Fibroblast of skin of left quadriceps (primary cell): Measurements from ENCODE around the gene COL18A1.

Source experiments
- DNase-seq, 2 experiments: peaks; one replicate each; pipeline ENCODE4 v3.0.0-alpha.2; 2013; ENCODE audit warnings: low read depth in 2 of 2

Gene COL18A1

DNA sequence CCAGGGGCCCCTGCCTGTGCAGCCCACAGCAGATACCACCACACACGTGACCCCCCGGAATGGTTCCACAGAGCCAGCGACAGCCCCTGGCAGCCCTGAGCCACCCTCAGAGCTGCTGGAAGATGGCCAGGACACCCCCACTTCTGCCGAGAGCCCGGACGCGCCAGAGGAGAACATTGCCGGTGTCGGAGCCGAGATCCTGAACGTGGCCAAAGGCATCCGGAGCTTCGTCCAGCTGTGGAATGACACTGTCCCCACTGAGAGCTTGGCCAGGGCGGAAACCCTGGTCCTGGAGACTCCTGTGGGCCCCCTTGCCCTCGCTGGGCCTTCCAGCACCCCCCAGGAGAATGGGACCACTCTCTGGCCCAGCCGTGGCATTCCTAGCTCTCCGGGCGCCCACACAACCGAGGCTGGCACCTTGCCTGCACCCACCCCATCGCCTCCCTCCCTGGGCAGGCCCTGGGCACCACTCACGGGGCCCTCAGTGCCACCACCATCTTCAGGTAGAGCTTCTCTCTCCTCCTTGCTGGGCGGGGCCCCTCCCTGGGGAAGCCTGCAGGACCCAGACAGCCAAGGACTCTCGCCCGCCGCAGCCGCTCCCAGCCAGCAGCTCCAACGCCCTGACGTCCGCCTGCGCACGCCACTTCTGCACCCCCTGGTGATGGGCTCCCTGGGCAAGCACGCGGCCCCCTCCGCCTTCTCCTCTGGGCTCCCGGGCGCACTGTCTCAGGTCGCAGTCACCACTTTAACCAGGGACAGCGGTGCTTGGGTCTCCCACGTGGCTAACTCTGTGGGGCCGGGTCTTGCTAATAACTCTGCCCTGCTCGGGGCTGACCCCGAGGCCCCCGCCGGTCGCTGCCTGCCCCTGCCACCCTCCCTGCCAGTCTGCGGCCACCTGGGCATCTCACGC is 51.0 kb downstream of the COL18A1 start:
- no peak for DNase-seq

- DNase-seq, result no peak
These were observed 51.7 kb downstream of the COL18A1 start for GRCh38 chr21:45456584-45457160.

DNA sequence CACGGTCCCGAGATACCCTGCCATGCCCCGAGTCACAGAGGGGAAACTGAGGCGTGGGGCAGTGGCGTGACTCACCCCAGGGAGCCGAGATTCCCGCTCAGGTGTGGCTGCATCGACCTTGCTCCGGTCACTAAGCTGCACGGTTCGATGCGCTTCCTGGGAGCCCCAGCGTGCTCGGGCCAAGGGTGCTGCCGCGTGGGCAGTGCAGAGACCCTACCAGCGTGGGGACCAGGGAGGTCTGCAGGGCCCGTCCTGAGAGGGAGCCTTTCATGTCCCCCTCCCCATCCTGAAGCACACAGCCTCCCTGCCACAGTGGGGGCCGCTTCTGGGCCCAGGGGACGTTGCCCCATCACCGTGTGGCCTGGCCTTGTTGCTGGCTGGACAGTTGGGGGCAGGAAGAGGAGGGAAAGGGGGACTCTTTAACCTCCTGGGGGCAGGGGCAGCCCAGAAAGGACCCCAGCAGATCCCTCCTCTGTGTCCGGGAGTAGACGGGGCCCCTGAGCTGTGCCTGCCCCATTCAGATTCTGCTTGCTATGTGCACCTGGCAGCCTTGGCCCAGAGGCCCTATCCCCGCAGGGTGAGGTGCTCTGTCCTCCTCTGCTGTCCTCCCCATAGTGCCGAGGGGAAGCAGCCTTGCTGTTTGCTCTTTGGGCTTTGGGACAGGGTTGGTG is 52.3 kb downstream of the COL18A1 start:
- no peak for DNase-seq

DNA sequence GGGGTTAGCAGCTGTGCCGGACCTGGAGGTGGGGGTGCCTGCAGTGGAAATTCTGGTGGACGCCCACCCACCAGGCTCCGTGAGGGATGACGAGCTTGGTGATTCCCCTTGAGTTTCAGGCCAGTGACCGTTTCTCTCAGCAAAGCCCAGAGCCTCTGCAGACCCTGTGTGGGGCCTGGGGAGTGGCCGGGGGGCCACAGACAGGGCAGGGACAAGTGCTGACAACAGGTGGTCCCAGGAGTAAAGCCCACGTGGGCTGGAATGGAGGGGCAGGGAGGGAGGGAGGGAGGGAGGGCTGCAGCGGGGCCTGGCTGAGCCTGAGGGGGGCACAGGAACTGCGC is 52.8 kb downstream of the COL18A1 start:
- DNase-seq, result no peak

DNA sequence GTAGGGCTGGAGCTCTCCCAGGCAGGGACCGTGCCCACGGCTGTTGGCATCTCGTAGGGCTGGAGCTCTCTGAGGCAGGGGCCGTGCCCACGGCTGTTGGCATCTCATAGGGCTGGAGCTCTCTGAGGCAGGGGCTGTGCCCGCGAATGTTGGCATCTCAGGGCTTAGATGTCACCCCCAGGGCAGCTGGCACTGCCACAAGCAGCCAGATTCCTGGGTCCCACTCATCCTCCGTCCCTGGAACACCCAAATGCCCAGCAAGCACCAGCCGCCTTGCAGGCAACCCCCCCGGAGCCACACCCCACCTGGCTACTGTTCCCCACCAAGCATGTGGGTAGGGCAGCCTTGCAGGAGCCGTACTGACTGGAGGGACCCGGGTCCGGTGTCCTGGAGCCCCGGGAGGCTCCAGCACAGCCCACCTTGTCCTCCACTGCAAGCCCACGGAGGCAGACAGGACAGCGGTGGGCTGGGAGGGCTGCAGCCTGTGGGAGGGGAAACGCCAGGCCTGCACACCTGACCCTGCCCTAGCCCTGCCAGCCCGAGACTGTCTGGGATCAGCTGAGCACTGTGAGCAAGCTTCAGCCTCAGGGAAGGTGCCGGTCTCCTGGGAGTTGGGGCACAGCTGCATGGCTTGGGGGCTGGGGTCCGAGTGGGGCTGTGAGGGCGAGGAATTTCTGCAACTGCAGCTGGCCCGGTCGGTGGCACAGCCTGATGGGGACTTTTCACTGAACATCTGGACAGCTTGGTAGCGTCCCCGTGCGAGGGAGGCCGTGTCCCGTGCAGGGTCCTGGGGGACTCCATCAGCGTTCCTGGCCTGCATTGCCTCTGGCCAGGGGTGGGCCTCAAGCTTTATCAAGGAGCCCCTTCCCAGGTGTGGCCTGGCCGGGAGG is 53.6 kb downstream of the COL18A1 start:
- no peak for DNase-seq

- no peak for DNase-seq
These were observed 54.4 kb downstream of the COL18A1 start for GRCh38 chr21:45459171-45460010.

DNA sequence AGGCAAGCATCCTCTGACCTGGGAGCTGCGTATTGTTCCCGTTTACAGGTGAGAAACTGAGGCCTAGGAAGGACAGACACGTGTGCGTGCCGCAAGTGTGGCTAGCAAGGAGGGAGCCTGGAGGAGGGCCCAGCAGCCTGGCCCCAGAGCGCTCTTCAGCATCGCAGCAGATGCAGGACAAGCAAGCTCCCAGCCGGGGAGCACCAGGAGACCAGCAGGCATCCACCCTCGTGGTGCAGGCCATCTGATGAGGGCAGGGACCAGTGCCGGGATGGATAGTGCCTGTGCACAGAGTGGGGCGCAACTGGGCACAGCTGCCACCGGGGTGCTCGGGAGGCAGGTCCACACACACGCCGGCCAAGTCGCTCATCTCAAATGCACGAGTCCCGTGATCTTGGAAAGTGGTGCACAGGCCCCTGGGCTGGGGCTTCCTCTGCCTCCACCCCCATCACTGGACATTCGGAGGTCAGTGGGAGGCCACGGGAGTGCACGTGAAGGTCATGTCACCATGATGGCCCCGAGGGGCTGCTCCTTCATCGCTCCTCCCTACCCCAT is 55.1 kb downstream of the COL18A1 start:
- DNase-seq, result no peak

GRCh38 chr21:45460611-45461368 is 55.8 kb downstream of the COL18A1 start:
- peak; percentile 63 for DNase-seq

DNA sequence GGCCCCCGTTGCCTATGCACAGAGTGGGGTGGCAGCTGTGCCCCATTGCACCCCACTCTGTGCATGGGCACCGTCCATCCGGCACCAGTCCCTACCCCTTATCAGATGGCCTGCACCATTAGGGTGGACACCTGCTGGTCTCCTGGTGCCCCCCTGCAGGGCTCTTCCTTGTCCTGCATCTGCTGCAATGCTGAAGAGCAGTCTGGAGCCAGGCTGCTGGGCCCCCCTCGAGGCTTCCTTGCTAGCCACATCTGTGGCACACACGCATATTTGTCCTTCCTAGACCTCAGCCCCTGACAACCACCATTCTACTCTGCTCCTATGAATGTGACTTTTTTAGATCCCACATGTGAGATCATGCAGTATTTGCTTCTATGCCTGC is 56.4 kb downstream of the COL18A1 start:
- DNase-seq, result no peak

DNA sequence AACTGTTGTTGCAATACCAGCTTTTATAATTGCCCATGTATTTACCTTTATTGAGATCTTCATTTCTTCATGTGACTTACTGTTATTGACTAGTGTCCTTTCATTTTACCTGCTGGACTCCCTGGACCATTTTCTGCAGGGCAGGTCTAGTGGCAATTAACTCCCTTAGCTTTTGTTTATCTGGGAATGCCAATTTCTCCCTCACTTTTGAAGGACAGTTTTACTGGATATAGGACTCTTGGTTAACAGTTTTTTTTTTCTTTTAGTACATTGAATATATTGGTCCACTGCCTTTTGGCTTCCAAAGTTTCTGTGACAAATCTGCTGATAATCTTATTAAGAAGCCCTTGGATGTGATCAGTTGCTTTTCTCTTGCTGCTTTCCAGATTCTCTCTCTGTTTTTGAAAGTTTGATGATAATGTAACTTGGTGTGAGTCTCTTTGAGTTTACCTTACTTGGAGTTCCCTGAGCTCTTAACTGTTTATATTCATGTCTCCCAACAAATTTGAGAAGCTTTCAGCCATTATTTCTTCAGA is 56.9 kb downstream of the COL18A1 start:
- no peak for DNase-seq

- DNase-seq, result no peak
These were observed 58.9 kb downstream of the COL18A1 start for GRCh38 chr21:45463871-45464270.

GRCh38 chr21:45464309-45464708 is 59.3 kb downstream of the COL18A1 start:
- no peak for DNase-seq

DNA sequence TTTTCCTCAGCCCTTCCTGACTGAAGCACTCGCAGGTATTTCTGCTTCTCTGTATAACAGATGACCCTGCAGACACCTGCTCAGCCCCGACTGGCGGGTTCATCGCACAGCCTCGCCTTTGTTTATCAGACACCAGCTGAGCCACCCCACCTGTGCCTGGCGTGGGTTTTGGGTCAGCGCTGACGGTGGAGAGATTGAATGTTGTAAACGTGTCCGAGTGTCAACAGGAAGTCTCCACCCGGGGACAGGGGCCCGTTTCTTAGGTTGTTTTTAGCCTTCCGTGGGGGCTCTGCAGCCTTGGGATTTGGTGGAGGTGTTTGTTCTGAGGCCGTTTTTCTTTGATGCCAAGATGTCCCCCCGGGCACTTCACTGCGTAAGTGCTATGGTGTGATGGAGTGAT is 60.1 kb downstream of the COL18A1 start:
- DNase-seq, result no peak

DNA sequence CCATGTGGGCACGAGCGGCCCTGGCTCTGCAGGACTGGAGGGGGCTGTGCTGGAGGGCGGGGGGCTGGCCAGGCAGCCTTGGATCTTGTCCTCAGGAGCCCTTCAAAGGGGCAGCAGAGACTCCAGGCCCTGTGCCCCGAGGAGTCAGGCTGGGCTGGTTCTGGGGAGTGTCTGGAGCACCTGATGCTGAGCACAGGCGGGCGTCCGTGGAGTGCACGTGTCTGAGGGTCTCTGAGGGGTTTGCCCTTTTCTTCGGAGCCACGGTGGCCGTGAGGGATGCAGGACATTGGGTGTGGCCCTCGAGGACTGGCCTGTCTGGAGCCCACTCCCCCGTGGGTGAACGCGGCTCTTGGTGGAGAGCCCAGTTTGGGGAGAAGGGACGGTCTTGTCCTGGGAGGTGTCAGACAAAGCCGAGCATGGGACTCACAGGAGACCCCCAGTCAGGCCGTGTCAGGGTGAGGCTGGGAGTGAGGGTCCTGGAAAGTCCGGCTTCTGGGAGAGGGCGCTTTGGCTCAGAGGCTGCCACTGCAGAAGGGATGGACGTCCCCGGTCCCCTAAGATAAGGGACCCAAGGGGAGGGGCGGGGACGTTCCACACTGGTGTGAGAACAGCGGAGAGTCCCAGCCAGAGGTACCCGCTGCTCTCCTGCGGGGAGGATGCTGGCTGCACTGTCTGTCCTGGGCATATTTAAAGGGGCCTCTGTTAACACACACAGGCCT is 60.8 kb downstream of the COL18A1 start:
- DNase-seq, result no peak

DNA sequence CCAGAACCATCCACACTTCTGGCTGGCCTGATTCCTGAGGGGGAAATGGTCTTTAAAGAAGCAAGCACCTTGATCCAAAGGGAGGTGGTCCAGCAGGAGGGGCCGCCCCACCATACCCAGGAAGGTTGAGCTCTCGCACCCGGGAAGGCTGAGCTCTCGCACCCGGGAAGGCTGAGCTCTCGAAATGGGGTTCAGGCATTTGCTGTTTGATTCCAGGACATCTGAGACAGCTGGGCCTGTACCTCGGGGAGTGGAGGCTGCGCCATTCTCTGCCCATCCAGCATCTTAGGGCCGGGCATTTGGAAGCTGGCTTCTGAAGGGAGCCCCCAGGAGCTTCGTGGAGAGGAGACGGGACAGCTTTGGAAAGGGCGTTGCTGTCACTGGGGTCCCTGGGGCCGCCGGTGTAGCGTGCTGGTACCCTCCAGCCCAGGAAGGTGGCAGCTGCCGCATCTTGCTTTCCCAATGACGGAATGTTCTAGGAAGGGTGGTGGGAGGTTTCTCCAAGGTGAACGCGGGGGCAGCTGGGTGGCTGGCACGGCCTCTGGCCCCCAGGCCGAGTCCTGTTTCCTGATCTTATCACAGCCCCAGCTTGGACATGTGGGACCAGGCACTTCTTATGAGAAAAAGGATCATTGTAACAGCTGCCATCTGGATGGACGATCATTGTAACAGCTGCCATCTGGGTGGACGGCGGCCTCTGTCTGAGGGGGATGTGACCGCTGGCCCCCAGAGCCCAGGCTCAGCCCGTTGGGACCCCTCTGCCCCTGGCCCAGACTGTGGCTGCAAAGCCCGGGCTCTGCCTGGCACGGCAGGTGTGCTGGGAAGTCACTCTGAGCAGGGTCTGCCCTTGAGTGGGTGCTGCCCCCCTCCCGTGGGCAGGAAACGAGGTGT is 61.6 kb downstream of the COL18A1 start:
- DNase-seq, result no peak

DNA sequence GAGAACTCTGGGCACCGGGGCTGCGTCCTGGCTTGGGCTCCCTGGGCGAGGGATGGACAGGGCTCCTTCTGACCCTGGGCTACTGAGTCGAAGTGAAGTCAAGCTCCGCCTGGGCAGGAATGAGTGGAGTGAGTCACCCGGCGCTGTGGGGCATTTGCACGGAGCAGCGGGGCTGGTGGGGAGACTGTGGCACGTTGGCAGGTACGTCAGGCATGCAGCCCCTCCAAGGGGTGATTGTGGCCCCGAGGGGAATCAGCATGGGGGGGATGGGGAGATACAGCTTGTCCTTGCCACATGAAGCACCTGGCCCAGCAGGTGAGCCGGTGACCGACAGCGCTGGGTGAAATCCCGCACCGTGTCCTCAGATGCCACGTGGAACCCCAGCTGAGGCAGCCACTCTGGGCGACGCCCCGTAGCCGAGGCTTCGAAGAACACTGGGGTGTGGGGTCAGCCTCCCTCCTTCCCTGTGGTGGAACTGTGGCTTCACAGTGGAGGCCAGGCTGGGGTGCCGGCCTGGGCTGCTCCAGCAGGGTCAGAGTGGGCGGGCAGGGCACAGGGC is 62.3 kb downstream of the COL18A1 start:
- DNase-seq, result no peak

DNA sequence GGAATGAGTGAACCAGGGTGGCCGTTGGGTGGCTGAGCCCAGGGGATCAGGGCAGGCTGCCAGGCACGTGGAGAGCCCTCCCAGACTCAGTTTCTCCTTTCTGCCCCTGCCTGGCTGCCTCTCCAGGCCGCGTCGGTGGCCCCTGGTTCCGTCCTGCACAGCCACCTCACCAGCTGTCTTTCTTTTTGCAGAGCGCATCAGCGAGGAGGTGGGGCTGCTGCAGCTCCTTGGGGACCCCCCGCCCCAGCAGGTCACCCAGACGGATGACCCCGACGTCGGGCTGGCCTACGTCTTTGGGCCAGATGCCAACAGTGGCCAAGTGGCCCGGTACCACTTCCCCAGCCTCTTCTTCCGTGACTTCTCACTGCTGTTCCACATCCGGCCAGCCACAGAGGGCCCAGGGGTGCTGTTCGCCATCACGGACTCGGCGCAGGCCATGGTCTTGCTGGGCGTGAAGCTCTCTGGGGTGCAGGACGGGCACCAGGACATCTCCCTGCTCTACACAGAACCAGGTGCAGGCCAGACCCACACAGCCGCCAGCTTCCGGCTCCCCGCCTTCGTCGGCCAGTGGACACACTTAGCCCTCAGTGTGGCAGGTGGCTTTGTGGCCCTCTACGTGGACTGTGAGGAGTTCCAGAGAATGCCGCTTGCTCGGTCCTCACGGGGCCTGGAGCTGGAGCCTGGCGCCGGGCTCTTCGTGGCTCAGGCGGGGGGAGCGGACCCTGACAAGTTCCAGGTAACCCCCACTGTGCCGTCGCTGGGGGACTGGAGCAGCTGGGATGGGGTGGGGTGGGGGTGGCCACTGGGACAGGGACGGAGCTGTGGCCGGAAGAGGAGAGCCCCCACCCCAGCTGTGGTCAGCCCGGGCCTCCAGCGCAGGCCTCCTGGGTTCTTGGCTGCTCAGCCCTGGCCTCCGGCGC is 63.3 kb downstream of the COL18A1 start:
- DNase-seq, result no peak
